GM12878 (cell line): ENCODE measurements around the gene USP15. TPM values are rescaled to one million over a fixed set of nuclear protein-coding genes. Genes with fewer than 3 reads are reported as not detected.

Experiments
- ATAC-seq: fragments of 200-7000 bp; cut with Tn5 transposase; 3 replicates; pipeline ENCODE4 v1.9.1; 2020; ENCODE audit warnings: mild to moderate bottlenecking, moderate library complexity
- BruUV-seq: library from RNA; stranded (reverse); fragments of 400-500 nt; replicated peaks from 2 replicates; lab custom pipeline; 2021; lab: Mats Ljungman, UMichigan
- CTCF ChIA-PET: fragments of 300-600 bp; sonication (Branson Sonifier 250); formaldehyde crosslinking; extraction: SDS; loops from one replicate; lab custom pipeline; 2021; ENCODE audit warnings: inconsistent platforms; lab: Yijun Ruan, JAX
- POLR2A ChIA-PET: fragments of 350-600 bp; formaldehyde crosslinking; extraction: SDS; loops from one replicate; lab custom pipeline; 2021; ENCODE audit warnings: inconsistent platforms; lab: Charles Lee
- RAD21 ChIA-PET: fragments of 300-600 bp; sonication (Branson Sonifier 250); formaldehyde crosslinking; loops from one replicate; lab custom pipeline; 2023; ENCODE audit warnings: antibody characterized with exemption; ENCODE audit not compliant: unreplicated experiment; lab: Charles Lee
- SMC1A ChIA-PET: fragments of 300-600 bp; sonication (Branson Sonifier 250); formaldehyde crosslinking; loops from one replicate; lab custom pipeline; 2023; ENCODE audit not compliant: unreplicated experiment, uncharacterized antibody; lab: Charles Lee
- DNase-seq: peaks from one replicate; pipeline ENCODE4 v3.0.0-alpha.2; 2011; ENCODE audit warnings: low read depth, low spot score
- FAIRE-seq: peaks from 3 replicates; lab custom pipeline; 2011; peaks lifted over from hg19 to GRCh38; lab: Jason Lieb, UNC
- H2AFZ ChIP-seq: 2 replicates; pipeline ENCODE4 v1.6.0; 2011; ENCODE audit warnings: low read depth, low read length, control low read depth; ENCODE audit not compliant: control insufficient read depth
- H3K27ac ChIP-seq: 2 replicates; pipeline ENCODE4 v1.5.1; 2011; ENCODE audit warnings: control low read depth; ENCODE audit not compliant: control insufficient read depth, insufficient read depth
- H3K27me3 ChIP-seq, 2 experiments: replicated peaks in 1 of 2; 2 replicates each; pipeline versions ENCODE4 v1.6.0 to v1.6.1; 2011; ENCODE audit warnings: low read length in 1 of 2; ENCODE audit not compliant: control insufficient read depth in 2 of 2, insufficient read depth in 2 of 2
- H3K36me3 ChIP-seq, 2 experiments: 2 replicates each; pipeline ENCODE4 v1.5.1; 2011; ENCODE audit warnings: low read length in 1 of 2; ENCODE audit not compliant: control insufficient read depth in 2 of 2, insufficient read depth in 2 of 2
- H3K4me1 ChIP-seq: 2 replicates; pipeline ENCODE4 v1.6.1; 2011; ENCODE audit warnings: mild to moderate bottlenecking, low read length, moderate library complexity, mixed read lengths; ENCODE audit not compliant: control insufficient read depth, insufficient read depth
- H3K4me2 ChIP-seq: 2 replicates; pipeline ENCODE4 v1.6.0; 2011; ENCODE audit warnings: control low read depth; ENCODE audit not compliant: control insufficient read depth, insufficient read depth
- H3K4me3 ChIP-seq: fragments of 200-600 bp; sonication (generic); 2 replicates; pipeline ENCODE4 v1.5.1; 2016
- H3K79me2 ChIP-seq: 2 replicates; pipeline ENCODE4 v1.6.0; 2011; ENCODE audit warnings: low read length; ENCODE audit not compliant: control insufficient read depth, insufficient read depth
- H3K9ac ChIP-seq: 2 replicates; pipeline ENCODE4 v1.8.0; 2011; ENCODE audit warnings: low read length, control low read depth, mixed read lengths; ENCODE audit not compliant: control insufficient read depth, insufficient read depth
- H3K9me3 ChIP-seq: replicated peaks from 3 replicates; pipeline ENCODE4 v1.5.1; 2011; ENCODE audit warnings: mild to moderate bottlenecking, low read length; ENCODE audit not compliant: control insufficient read depth, insufficient read depth
- H4K20me1 ChIP-seq: 2 replicates; pipeline ENCODE4 v1.6.0; 2011; ENCODE audit not compliant: control insufficient read depth, insufficient read depth
- EP300 ChIP-seq, 2 experiments: fragments of 150-350 bp in 1 of 2; IDR thresholded peaks; 2 replicates each; pipeline ENCODE4 v1.6.1; 2011 to 2012; ENCODE audit warnings: low read depth in 2 of 2, low read length in 2 of 2, borderline replicate concordance in 1 of 2, improper control_type of control experiment in 1 of 2, inconsistent platforms in 1 of 2; ENCODE audit not compliant: control insufficient read depth in 1 of 2
- HDAC2 ChIP-seq: fragments of 200-600 bp; sonication (generic); IDR thresholded peaks from 2 replicates; pipeline ENCODE4 v1.6.1; 2017
- HDAC6 ChIP-seq: fragments of 200-600 bp; sonication (generic); IDR thresholded peaks from one replicate; pipeline ENCODE4 v1.8.0; 2017; ENCODE audit warnings: antibody characterized with exemption; ENCODE audit not compliant: unreplicated experiment
- MLLT1 ChIP-seq: fragments of 450-650 bp; IDR thresholded peaks from 2 replicates; pipeline ENCODE4 v1.6.1; 2016; ENCODE audit warnings: mild to moderate bottlenecking
- NR2F1 ChIP-seq: fragments of 450-650 bp; conservative IDR thresholded peaks from 2 replicates; pipeline ENCODE4 v1.6.1; 2017; ENCODE audit warnings: mild to moderate bottlenecking
- PBX3 ChIP-seq: IDR thresholded peaks from 2 replicates; pipeline ENCODE4 v1.6.1; 2011; ENCODE audit warnings: mild to moderate bottlenecking, low read depth, low read length, moderate library complexity; ENCODE audit not compliant: insufficient replicate concordance
- RFX5 ChIP-seq: IDR thresholded peaks from 2 replicates; pipeline ENCODE4 v1.6.1; 2011; ENCODE audit warnings: low read depth, low read length, improper control_type of control experiment
- SKIL ChIP-seq: fragments of 450-650 bp; IDR thresholded peaks from 2 replicates; pipeline ENCODE4 v1.6.1; 2017; ENCODE audit warnings: mild to moderate bottlenecking, low read depth, inconsistent platforms; ENCODE audit not compliant: poor library complexity, severe bottlenecking
- SMARCA5 ChIP-seq: fragments of 450-650 bp; IDR thresholded peaks from 2 replicates; pipeline ENCODE4 v1.6.1; 2017; ENCODE audit warnings: mild to moderate bottlenecking
- YY1 ChIP-seq: IDR thresholded peaks from 2 replicates; pipeline ENCODE4 v1.6.1; 2011; ENCODE audit warnings: low read depth, mild to moderate bottlenecking, low read length
- ZBTB33 ChIP-seq: fragments of 450-650 bp; IDR thresholded peaks from 2 replicates; pipeline ENCODE4 v1.6.1; 2017; ENCODE audit warnings: mild to moderate bottlenecking
- ZBTB4 ChIP-seq: fragments of 450-650 bp; formaldehyde crosslinking; IDR thresholded peaks from 2 replicates; pipeline ENCODE4 v1.4.0; 2022; ENCODE audit warnings: mild to moderate bottlenecking, moderate library complexity
- ZNF217 ChIP-seq: fragments of 450-650 bp; IDR thresholded peaks from 2 replicates; pipeline ENCODE4 v1.6.1; 2017; ENCODE audit warnings: antibody characterized with exemption, mild to moderate bottlenecking
- ZNF274 ChIP-seq: IDR thresholded peaks from one replicate; pipeline ENCODE4 v1.8.0; 2011; ENCODE audit not compliant: insufficient read length, insufficient read depth
- WGBS: methylation state at CpG from one replicate; pipeline ENCODE4 v1.1.6; 2016; ENCODE audit warnings: low lambda C conversion rate; ENCODE audit not compliant: insufficient replicate concordance, insufficient coverage; ENCODE audit errors: missing lambda C conversion rate; 5-methylcytosine and 5-hydroxymethylcytosine counted together
- in situ Hi-C: fragments of 300-500 bp; cut with MboI; formaldehyde crosslinking; loops from 9 replicates; pipeline ENCODE4 v1.14.3; 2018; ENCODE audit warnings: mixed read lengths
- intact Hi-C: fragments of 100-400 bp; cut with micrococcal nuclease; formaldehyde crosslinking; loops from one replicate; pipeline ENCODE4 v1.14.2; 2022; ENCODE audit not compliant: unreplicated experiment
- polyA plus RNA-seq, 11 experiments: library from polyadenylated mRNA; depleted of rRNA in 4 of 11; unstranded in 6 of 11; stranded (reverse) in 5 of 11; fragments of >200 nt; fragmentation: Nextera tagmentation in 4 of 11; fragmentation: Illumina TruSeq in 1 of 11; extraction: Ambion mirVana in 4 of 11; extraction: Trizol in 1 of 11; gene quantifications; 1 replicate in 1 of 11; 2 replicates in 10 of 11; pipeline versions ENCODE4 v1.2.1 to v1.2.3, GENCODE V29; 2011 to 2016; ENCODE audit warnings: inconsistent platforms in 2 of 11, missing spikeins in 2 of 11, low read depth in 1 of 11
- total RNA-seq, 4 experiments: library from RNA; depleted of rRNA in 3 of 4; stranded (reverse); fragments of >200 nt in 3 of 4; fragmentation: Illumina TruSeq in 1 of 4; extraction: Trizol in 1 of 4; gene quantifications; 2 replicates each; pipeline versions ENCODE4 v1.2.1 to v1.2.3, GENCODE V29; 2013 to 2021

USP15 gene
- total and polyA plus RNA-seq, 10 of the 15 experiments (the other 5 are each of a cell fraction or from before 2014, with no cell fraction given) = 57.6 to 101 (median 90.2) TPM

GRCh38 chr12:62258231-62258630, 2.0 kb upstream of the USP15 start:
- ChIA-PET CTCF (interaction anchor here (0.6 to 2.3 kb wide), 2 partner anchors 10 to 19 kb away, joined by 3 to 6 read pairs; no protein-coding TSS in a partner anchor), SMC1A (interaction anchor here (1.8 to 3.3 kb wide), 2 partner anchors 9 to 77 kb away, joined by 6 to 8 read pairs; no protein-coding TSS in a partner anchor), RAD21 (no interaction called here), POLR2A (no interaction called here)
- H3K27me3 ChIP-seq = no peaks in the 10 kb centered on the region
- intact Hi-C loops = no loop called here
- FAIRE-seq (no peak), ATAC-seq (no peak), DNase-seq (no peak)
- H2AFZ ChIP-seq = peak overlapping the region; percentile 96; the same call in 1 of the 2 replicates
- H3K4me1 ChIP-seq = no peaks in the 10 kb centered on the region
- BruUV-seq = no TSS peak
- no peak overlapping the region; the same call in 1 of the 2 replicates for H3K4me2 ChIP-seq
- no peak overlapping the region for H3K27ac ChIP-seq
- 96% methylated on average over 3 of the region's 3 CpGs for WGBS
- peaks cover 39% of the 10 kb centered on the region for H3K79me2 ChIP-seq
- no peaks in the 10 kb centered on the region for H3K36me3 ChIP-seq
- no peaks in the 10 kb centered on the region for H3K9me3 ChIP-seq
- H4K20me1 ChIP-seq = no peaks in the 10 kb centered on the region
- in situ Hi-C loops = no loop called here
- no peak overlapping the region for H3K4me3 ChIP-seq
- H3K9ac ChIP-seq = no peak overlapping the region
- TF ChIP-seq NR2F1 (no peak), SMARCA5 (no peak), PBX3 (no peak), RFX5 (no peak), SKIL (no peak), ZNF217 (no peak), YY1 (no peak), HDAC2 (no peak), EP300 (IDR thresholded peaks at IDR 0.05; ENCODE audit: borderline replicate concordance in 1 of 2, control insufficient read depth in 1 of 2, low read depth in 2 of 2, low read length in 2 of 2) (no peak), ZBTB33 (no peak), MLLT1 (no peak), HDAC6 (no peak), ZBTB4 (CRISPR knock-in tag) (no peak), ZNF274 (no peak)
